Measurements from ENCODE around the gene TANC1.

TANC1 gene

DNA sequence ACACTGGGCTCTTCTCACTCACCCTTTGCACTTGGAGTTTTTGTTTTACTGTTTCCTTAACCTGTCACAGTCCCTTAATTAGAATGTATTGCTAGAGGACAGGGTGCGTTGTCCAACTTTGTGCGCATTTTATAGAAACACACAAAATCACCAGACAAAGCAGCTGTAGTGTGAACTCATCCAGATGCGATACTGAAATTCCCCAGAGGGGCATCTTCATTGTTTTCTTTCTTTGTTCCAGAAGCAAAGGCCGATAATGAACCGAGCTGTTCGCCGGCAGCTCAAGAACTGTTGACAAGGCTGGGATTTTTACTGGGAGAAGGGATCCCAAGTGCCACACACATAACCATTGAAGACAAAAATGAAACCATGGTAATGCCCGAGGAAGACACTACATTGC lies 180.5 kb downstream of the TANC1 start:
- no peak for DNase-seq

GRCh38 chr2:159149747-159150146 lies 181.3 kb downstream of the TANC1 start:
- DNase-seq: no peak

GRCh38 chr2:159150280-159150746 lies 181.9 kb downstream of the TANC1 start:
- no peak for DNase-seq

DNA sequence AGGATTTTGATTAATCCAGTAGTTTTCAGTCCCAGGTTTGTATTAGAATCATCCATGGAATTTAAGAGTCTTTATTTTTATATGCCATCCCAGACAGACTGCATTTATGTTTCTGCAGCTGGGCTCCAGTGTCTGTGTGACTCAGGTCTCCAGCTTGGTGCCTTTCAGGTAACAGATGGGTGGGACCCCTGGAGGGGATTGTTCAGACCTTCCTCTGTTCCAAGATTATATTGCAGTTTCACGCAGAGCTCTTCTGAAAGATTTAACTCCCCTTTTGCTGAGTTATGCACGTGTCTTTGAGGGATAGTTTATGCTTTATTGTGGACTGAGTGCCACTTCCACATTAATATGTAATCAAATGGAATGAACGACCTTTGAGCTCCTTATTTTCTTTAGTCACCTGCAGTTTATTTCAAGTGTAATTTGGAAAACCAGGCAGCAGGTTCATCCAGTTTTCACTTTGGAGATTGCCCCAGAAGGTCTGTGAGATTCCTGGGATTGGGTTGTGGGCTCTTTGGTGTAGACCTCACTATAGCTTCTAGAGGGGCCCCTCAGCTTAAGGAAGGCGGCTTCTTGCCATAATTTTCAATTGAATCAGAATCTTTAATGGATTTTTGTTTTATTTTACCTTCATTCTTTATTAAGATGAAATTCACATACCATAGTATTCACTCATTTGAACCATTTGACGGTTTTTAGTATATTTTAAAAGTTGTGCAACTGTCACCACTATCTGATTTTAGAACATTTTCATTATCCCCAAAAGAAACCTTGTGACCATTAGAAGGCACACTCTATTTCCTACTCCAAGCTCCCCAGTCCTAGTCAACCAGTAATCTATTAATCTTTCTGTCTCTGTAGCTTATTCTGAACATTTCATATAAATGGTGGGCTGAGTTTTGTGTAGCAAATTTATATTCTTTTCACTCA lies 183.0 kb downstream of the TANC1 start:
- no peak for DNase-seq

- DNase-seq: no peak
Observed at GRCh38 chr2:159152128-159152778, 183.8 kb downstream of the TANC1 start.

DNA sequence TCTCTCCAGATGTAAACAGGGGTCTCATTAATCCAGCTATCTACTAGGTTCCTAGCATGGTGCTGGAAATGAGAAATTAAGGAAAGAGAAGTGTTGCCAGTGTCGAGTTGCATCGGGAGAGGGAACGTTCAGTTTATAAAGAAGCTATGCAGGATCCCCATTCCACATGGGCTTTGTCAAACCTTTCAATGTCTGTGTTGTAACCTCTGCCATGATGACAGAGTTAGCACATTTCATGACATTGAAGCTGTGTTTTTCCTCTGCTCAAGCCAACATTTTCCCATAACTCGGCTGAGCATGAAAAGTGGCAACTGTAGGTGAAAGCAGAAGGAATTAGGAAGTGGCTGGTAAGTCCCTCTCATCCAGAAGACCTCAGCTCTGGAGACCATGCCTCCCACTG lies 184.6 kb downstream of the TANC1 start:
- DNase-seq: no peak

GRCh38 chr2:159153463-159153862 lies 185.0 kb downstream of the TANC1 start:
- no peak for DNase-seq

- DNase-seq: no peak
Observed at GRCh38 chr2:159153951-159154350, 185.5 kb downstream of the TANC1 start.

GRCh38 chr2:159154366-159154765 lies 185.9 kb downstream of the TANC1 start:
- DNase-seq: peak; percentile 8

GRCh38 chr2:159155320-159155719 lies 186.9 kb downstream of the TANC1 start:
- DNase-seq: peak; percentile 13

GRCh38 chr2:159155791-159156190 lies 187.4 kb downstream of the TANC1 start:
- no peak for DNase-seq

DNA sequence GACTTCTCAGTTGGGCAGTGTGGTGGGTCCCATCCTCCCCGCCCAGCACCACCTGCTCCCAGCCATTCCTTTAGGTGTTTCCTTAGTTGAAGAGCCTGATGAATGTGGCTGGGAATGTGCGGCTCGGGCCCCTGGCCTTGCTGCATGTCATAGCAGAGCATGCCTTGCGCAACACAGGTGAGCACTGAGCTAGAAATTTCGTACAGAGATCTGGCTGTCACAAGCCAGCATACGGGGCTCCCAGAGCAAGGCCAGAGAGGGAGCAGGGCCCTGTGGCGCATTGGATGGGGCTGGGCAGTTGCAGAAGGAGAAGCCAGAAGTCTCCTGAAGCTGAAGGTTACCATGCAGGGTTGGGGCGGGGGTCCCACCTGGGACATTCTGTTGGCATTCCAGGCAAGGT lies 188.4 kb downstream of the TANC1 start:
- no peak for DNase-seq

DNA sequence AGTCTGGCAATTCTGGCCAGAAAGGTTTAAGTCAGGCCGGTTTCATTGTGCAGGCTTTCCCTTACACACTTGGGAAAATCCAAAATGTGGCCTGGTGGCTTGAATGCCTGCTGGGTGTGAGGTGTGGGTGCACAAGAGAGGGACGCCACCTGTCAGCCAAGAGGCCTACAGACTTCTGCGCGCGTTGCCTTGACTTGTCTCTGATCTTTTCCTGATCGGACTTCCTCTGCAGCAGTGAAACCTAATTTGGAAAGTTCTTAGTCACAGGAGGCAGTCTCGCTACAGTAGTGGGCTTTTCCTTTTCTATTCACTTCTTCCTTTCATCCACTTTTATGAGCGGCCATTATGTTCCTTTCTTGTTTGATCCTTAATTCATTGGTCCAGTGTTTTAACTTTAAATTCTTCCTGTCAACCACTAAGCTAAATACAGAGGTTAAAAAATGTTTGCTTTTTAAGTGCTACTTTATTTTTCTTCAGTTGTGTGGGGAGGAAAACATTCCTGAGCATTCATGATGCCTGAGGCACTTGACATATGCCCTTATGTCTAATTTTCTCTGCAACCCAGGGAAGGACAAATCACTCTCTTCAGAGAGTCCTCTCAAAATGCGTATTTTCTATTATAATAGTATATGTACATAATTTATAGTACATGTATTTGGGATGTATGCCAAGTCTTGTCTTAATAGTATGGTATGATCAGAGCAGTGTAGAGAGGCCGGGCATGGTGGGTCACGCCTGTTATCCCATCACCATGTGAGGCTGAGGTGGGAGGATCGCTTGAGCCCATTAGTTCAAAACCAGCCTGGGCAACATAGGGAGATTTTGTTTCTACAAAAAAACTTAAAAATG lies 189.1 kb downstream of the TANC1 start:
- DNase-seq: no peak

DNA sequence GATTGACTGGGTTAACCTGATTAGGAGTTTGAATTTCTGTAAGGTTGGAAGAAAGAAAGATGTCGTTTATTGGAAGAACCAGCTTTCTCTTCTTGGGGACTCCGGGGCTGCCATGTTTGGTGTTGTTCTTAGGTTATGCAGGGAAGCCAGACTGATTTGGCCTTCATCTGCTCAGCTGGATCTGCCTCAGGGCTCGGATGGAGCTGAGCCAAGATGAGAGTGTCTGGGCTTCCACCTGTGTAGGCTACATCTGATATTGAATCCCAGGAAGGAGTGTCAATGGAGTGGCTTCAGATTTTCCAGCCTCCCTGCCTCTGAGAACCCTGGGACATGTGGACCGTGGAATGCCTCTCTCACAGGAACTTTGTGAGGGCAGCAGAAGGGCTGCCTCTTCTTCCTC lies 192.0 kb downstream of the TANC1 start:
- no peak for DNase-seq

DNA sequence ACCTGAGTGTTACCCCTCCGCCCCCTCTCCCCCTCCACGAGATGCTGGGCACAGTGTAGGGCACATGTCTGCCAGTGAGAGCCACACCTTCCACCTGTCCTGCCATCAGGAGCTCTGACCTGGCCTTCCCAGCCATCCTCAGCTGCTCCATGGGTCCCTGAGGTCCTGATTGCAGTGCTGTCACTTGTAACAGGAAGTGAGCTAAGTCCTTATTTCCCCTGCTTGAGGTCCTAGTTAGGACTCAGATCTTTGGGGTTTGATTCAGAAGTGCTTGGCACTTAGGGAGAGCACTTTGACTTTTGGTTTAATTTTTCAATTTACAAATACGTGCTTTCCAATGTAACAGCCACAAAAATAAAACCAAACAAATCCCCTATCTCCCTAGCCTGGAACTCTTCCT lies 192.5 kb downstream of the TANC1 start:
- no peak for DNase-seq

DNA sequence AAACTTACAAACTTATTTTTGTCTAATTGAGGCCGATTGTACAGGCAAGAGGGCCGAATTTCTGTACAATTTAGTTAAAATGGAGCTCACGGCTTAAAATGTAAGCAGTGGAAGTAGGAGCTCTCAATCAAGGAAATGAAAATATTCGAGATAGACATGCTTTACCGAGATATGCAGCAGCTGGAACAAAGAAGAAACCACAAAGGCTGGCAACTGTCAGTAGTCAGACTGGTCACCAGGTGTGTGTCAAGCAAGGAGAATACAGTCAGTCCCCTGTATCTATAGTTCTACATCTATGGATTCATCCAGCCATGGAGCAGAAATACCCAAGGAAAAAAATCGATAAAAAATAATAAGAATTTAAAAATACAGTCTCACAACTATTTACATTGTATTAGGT lies 195.5 kb downstream of the TANC1 start:
- no peak for DNase-seq

DNA sequence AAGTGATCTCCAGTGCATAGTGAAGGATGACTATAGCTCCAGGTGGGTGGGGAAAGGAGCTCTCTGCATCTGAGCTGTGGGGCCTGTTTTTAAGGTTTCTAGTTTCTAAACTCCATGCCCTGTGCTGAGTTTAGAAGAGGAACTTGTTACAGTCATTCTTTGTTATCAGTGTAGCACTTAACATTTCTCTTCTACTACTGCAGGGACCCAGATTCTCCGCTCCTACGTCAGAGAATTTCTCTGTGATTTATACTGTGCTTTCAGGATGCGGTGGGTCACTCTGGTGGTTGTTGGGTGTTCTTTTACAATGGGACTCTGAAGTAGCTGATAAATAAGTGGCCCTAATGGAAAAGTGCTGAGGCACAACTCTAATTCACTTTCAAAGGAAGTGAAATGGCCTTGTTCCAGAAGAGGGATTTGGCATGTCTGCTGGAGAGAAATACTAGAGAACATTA lies 196.0 kb downstream of the TANC1 start:
- DNase-seq: no peak

GRCh38 chr2:159165048-159165447 lies 196.6 kb downstream of the TANC1 start:
- no peak for DNase-seq

DNA sequence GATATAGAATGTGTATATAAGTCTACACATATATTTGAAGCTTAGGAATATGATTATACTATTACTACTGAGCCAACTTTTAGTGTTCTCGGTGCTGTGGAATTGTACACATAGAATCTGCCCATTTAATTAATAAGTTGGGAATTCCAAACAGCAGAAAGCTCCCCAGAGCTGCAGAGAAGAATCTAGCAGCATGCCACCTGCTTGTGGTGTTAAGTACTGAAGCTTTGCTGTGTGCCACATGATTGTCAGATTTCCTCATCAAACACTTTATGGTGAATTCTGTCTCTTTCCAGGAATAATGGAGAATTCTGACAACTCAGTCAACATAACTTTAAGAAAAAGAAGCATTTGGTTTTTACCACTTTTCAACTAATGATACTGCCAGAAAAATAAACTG lies 200.3 kb downstream of the TANC1 start:
- DNase-seq: peak; percentile 21

DNA sequence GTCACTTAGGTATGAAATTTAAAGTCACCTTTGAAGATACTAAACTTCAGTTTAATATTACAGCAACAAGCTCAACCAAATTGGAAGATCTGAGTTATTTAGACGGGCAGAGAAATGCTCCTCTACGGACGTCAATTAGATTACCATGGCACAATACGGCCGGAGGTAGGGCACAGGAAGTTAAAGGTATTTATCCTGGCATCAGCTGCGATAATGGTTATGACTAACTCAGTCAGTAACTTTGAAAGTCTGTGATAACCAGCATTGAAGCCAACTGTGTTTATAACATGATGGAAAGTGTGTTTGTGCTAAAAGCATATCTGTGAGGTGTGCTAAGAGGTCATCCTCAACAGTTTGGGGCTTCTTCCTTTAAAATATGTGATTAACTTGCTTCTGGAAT lies 200.7 kb downstream of the TANC1 start:
- no peak for DNase-seq

DNA sequence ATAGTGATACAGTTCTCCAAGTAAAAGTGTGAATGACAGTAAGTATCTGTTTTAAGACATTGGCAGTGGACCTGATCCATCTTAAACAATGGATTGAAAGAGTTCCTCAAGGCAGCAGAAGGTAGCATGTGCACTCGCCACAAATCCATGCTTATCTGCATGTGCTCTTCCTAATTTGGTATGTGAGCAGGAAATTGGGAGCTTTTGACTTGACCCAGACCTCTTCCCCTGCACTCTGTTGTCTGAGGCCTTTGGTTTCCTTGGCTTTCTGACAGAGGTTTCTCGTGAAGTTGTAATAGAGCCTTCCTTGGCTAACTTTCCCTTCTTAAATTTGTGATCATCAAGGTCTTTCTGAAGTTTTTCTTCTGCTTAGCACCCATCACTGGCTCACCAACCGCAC lies 204.0 kb downstream of the TANC1 start:
- no peak for DNase-seq

- DNase-seq: no peak
Observed at GRCh38 chr2:159174759-159175158, 206.3 kb downstream of the TANC1 start.

DNA sequence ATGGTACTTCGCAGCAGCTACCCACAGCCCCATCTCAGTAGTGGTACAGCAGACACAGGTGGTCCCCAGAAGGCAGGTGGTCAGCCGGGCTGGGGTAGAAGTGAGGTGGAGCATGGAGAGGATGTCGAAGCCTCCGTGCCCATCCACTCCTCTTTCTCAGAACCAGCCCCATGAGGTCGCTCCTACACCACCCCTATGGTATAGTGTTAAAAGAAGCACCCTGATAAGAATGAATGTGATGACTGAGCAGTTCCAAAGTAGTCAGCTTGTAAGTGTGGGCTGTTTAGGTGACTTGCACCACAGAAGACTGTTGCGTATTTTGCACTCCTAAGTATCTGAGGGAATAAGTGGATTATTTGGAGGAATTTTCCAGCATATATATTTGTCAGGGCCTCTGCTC lies 206.7 kb downstream of the TANC1 start:
- DNase-seq: no peak
